GM19239 (cell line): ENCODE data around the gene DTNBP1.

Experiments
- DNase-seq: peaks from one replicate; pipeline ENCODE4 v3.0.0; 2011; ENCODE audit warnings: low spot score; ENCODE audit not compliant: insufficient read length
- FAIRE-seq: peaks from 2 replicates; lab custom pipeline; 2011; peaks lifted over from hg19 to GRCh38; lab: Jason Lieb, UNC

DTNBP1 gene

GRCh38 chr6:15539722-15540270 lies 123.0 kb downstream of the DTNBP1 start:
- FAIRE-seq (no peak), DNase-seq (no peak)

- no peak for DNase-seq
- no peak for FAIRE-seq
Measured at GRCh38 chr6:15538766-15539495, 123.9 kb downstream of the DTNBP1 start.

GRCh38 chr6:15538106-15538505 lies 124.7 kb downstream of the DTNBP1 start:
- FAIRE-seq = no peak
- no peak for DNase-seq

GRCh38 chr6:15536198-15536955 lies 126.5 kb downstream of the DTNBP1 start:
- DNase-seq (no peak), FAIRE-seq (no peak)

- FAIRE-seq (no peak), DNase-seq (no peak)
Measured at GRCh38 chr6:15535495-15536197, 127.2 kb downstream of the DTNBP1 start.

GRCh38 chr6:15534974-15535373 lies 127.9 kb downstream of the DTNBP1 start:
- FAIRE-seq (no peak), DNase-seq (no peak)

- FAIRE-seq (no peak), DNase-seq (no peak)
Measured at GRCh38 chr6:15533379-15534026, 129.3 kb downstream of the DTNBP1 start.

GRCh38 chr6:15531973-15532372 lies 130.9 kb downstream of the DTNBP1 start:
- DNase-seq (no peak), FAIRE-seq (no peak)

- no peak for DNase-seq
- no peak for FAIRE-seq
Measured at GRCh38 chr6:15530411-15530810, 132.4 kb downstream of the DTNBP1 start.

GRCh38 chr6:15528870-15529269 lies 134.0 kb downstream of the DTNBP1 start:
- FAIRE-seq = no peak
- no peak for DNase-seq

GRCh38 chr6:15527838-15528617 lies 134.8 kb downstream of the DTNBP1 start:
- FAIRE-seq = no peak
- no peak for DNase-seq

GRCh38 chr6:15526212-15526701 lies 136.6 kb downstream of the DTNBP1 start:
- FAIRE-seq (no peak), DNase-seq (no peak)

GRCh38 chr6:15524861-15525401 lies 137.9 kb downstream of the DTNBP1 start:
- FAIRE-seq = no peak
- no peak for DNase-seq

GRCh38 chr6:15523679-15524630 lies 138.9 kb downstream of the DTNBP1 start:
- no peak for FAIRE-seq
- DNase-seq = no peak

- no peak for FAIRE-seq
- DNase-seq = no peak
Measured at GRCh38 chr6:15522856-15523529, 139.8 kb downstream of the DTNBP1 start.

- FAIRE-seq (no peak), DNase-seq (no peak)
Measured at GRCh38 chr6:15522427-15522826, 140.4 kb downstream of the DTNBP1 start.

- FAIRE-seq = no peak
- no peak for DNase-seq
Measured at GRCh38 chr6:15522026-15522425, 140.8 kb downstream of the DTNBP1 start.
